Left ventricle myocardium inferior (tissue), 1 donor: ENCODE results near the gene SUCLG2. TPM values are rescaled to one million over a fixed set of nuclear protein-coding genes. Genes with fewer than 3 reads are reported as not detected.

ENCODE experiments used
- DNase-seq: peaks from one replicate; pipeline ENCODE4 v3.0.0-alpha.2; 2020
- H3K27ac ChIP-seq: fragments of 200-600 bp; replicated peaks from 2 replicates; pipeline ENCODE4 v1.8.0; 2021
- H3K27me3 ChIP-seq: fragments of 200-600 bp; 2 replicates; pipeline ENCODE4 v1.8.0; 2021; ENCODE audit warnings: low read depth
- H3K36me3 ChIP-seq: fragments of 200-600 bp; 2 replicates; pipeline ENCODE4 v1.8.0; 2021
- H3K4me1 ChIP-seq: fragments of 200-600 bp; 2 replicates; pipeline ENCODE4 v1.8.0; 2021
- H3K4me3 ChIP-seq: fragments of 200-600 bp; 2 replicates; pipeline ENCODE4 v1.8.0; 2021; ENCODE audit warnings: mild to moderate bottlenecking, moderate library complexity
- H3K9me3 ChIP-seq: fragments of 200-600 bp; replicated peaks from 2 replicates; pipeline ENCODE4 v1.8.0; 2021
- intact Hi-C: fragments of 100-400 bp; cut with micrococcal nuclease; formaldehyde crosslinking; loops from one replicate; pipeline ENCODE4 v1.11.0; 2022
- total RNA-seq: library from RNA; stranded (reverse); fragmentation: NEBNext Ultra II Directional; extraction: Animal tissue kit (Norgen Biotek cat#: 25700); gene quantifications from one replicate; pipeline ENCODE4 v1.2.1, GENCODE V29; 2021
- TF ChIP-seq, protein P1 (sequence below): fragments of 200-600 bp; IDR thresholded peaks from 2 replicates; pipeline ENCODE4 v1.8.0; 2021; ENCODE audit warnings: antibody characterized with exemption, mild to moderate bottlenecking, borderline replicate concordance
- donor health status: DM: no; HTN: yes; CAD: no; lungs with severe emphysema.

The SUCLG2 gene
- total RNA-seq, 1 donor from 2014 or later = 100 TPM

DNA sequence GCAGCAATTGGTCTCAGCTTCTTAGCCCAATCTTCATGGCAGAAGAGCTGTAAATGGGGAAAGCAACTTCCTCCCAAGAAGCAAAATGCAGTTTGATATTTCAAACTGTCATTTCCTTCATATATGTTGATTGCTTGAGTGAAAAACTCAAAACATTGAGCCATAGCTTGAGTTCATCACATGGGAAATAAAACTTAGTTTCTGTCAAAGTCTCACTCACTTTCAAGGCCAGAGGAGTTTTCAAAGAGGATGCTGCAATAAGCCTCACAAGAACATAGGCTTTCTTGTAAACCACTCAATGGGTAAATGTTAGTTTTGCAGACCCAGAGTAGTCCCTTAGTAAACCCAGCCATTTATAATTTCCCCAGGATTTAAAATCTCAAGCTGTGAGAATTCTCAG, 29.1 kb upstream of the SUCLG2 start:
- H3K4me1 ChIP-seq = no peaks in the 10 kb centered on the region
- no peaks in the 10 kb centered on the region for H3K9me3 ChIP-seq
- TF ChIP-seq, protein P1, sequence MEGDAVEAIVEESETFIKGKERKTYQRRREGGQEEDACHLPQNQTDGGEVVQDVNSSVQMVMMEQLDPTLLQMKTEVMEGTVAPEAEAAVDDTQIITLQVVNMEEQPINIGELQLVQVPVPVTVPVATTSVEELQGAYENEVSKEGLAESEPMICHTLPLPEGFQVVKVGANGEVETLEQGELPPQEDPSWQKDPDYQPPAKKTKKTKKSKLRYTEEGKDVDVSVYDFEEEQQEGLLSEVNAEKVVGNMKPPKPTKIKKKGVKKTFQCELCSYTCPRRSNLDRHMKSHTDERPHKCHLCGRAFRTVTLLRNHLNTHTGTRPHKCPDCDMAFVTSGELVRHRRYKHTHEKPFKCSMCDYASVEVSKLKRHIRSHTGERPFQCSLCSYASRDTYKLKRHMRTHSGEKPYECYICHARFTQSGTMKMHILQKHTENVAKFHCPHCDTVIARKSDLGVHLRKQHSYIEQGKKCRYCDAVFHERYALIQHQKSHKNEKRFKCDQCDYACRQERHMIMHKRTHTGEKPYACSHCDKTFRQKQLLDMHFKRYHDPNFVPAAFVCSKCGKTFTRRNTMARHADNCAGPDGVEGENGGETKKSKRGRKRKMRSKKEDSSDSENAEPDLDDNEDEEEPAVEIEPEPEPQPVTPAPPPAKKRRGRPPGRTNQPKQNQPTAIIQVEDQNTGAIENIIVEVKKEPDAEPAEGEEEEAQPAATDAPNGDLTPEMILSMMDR = no peak
- H3K27ac ChIP-seq = no peak overlapping the region
- no peaks in the 10 kb centered on the region for H3K27me3 ChIP-seq
- H3K36me3 ChIP-seq = peaks cover 5% of the 10 kb centered on the region
- intact Hi-C loops = no loop called here
- no peak for DNase-seq
- H3K4me3 ChIP-seq = no peak overlapping the region

DNA sequence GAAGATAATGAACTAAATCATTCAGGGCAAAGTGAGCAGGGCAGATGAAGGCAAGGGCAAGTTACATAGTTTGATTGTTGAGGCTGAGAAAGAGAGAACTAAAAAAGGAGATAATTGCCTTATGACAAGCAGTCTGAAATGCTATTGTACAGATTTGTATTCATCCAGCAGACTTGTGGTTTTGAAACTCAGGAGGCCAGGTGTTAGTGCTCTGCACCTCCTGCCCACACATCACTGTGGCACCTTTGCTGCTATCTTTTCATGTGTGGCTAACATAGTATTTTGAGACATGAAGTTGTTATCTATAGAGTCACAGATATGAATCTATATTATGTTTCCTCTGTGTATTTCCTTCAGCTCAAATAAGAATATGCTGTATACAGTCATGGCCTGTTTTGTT, 24.3 kb upstream of the SUCLG2 start:
- no peak for DNase-seq
- Histone ChIP-seq H3K27ac (no peak overlapping the region), H3K4me1 (no peaks in the 10 kb centered on the region), H3K27me3 (no peaks in the 10 kb centered on the region), H3K36me3 (peaks cover 11% of the 10 kb centered on the region), H3K9me3 (peaks cover 6% of the 10 kb centered on the region), H3K4me3 (no peak overlapping the region)
- TF ChIP-seq, protein P1 = no peak
- intact Hi-C loops = no loop called here

DNA sequence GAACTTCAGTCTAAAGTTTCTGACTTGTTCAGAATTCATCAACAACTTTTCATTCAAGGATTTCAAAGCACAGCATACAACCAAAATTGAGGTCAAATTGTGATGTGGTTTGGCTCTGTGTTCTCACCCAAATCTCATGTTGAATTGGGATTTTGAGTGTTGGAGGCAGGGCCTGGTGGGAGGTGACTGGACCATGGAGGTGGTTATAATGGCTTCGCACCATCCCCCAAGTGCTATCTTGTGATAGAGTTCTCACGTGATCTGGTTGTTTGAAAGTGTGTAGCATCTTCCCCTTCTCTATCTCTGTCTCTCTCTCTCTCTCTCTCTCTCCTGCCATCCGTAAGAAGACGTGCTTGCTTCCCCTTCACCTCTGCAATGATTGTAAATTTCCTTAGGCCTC, 19.6 kb upstream of the SUCLG2 start:
- Histone ChIP-seq H3K4me3 (no peak overlapping the region), H3K9me3 (peaks cover 6% of the 10 kb centered on the region), H3K27ac (no peak overlapping the region), H3K4me1 (no peaks in the 10 kb centered on the region), H3K27me3 (no peaks in the 10 kb centered on the region), H3K36me3 (peaks cover 10% of the 10 kb centered on the region)
- TF ChIP-seq, protein P1 = no peak
- intact Hi-C loops = no loop called here
- DNase-seq = no peak

DNA sequence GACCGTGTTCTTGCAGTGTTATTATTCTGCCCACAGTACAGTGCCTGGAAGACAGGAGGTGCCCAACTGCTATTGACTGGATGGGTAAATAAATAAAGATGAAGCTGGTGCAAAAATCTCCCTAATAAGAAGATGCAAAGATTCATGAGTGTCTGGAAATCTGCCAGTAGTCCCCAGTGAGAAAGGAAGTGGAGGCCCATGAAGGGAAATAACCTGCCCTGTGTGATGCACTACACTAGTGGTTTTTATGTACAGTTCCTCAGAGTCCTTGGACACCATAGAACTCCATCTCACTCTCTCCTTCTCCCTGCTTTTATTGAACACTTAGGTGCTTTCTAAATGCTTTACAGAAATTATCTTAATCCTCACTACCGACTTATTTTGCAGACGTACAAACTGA, 8.3 kb upstream of the SUCLG2 start:
- H3K27ac ChIP-seq = no peak overlapping the region
- intact Hi-C loops = no loop called here
- H3K4me3 ChIP-seq = no peak overlapping the region
- no peaks in the 10 kb centered on the region for H3K27me3 ChIP-seq
- peaks cover 9% of the 10 kb centered on the region for H3K4me1 ChIP-seq
- H3K9me3 ChIP-seq = no peaks in the 10 kb centered on the region
- TF ChIP-seq, protein P1 = no peak
- no peak for DNase-seq
- H3K36me3 ChIP-seq = no peaks in the 10 kb centered on the region

DNA sequence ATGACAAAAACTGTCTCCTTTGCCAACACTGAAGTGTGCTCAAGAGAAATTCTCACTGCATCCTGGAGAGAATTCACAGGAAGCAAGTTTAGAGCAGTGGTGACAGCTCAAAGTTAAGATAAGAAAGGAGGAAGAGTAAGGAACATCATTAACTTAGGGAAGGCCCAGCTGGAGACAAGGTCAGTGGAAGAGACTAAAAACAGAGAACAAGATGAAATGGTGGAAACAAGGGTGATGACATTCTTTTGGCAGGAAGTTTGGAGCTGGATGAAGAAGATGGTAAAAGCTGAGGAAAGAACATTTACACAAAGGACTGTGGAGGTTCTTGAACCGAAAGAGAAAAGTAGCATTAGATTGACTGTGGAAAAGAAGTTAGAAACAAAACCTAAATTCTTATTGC, 6.7 kb upstream of the SUCLG2 start:
- intact Hi-C loops = no loop called here
- Histone ChIP-seq H3K4me3 (no peak overlapping the region), H3K36me3 (no peaks in the 10 kb centered on the region), H3K4me1 (peaks cover 9% of the 10 kb centered on the region), H3K27me3 (no peaks in the 10 kb centered on the region), H3K27ac (no peak overlapping the region), H3K9me3 (no peaks in the 10 kb centered on the region)
- DNase-seq = no peak
- TF ChIP-seq, protein P1 = no peak

DNA sequence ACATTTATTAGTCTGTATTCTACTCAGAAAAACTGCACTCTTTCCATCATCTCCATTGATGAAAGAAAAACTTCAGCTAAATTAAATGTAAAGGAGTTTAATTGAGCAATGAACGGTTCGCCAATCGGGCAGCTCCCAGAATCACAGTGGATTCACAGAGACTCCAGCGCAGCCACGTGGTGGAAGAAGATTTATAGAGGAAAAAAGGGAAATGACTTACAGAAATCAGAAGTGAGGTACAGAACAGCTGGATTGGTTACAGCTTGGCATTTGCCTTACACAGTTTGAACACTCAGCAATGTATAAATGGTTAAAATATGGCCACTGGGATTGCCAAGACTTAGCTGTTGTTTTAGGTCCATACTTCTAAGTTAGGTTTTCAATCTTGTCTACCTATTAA, 2.8 kb upstream of the SUCLG2 start:
- H3K36me3 ChIP-seq = no peaks in the 10 kb centered on the region
- no peaks in the 10 kb centered on the region for H3K9me3 ChIP-seq
- no peaks in the 10 kb centered on the region for H3K27me3 ChIP-seq
- TF ChIP-seq, protein P1 = no peak
- no peak for DNase-seq
- peaks cover 41% of the 10 kb centered on the region for H3K4me1 ChIP-seq
- intact Hi-C loops = no loop called here
- H3K27ac ChIP-seq = no peak overlapping the region
- no peak overlapping the region for H3K4me3 ChIP-seq
